ENCODE measurements around the gene HLCS. TPM values are rescaled to one million over a fixed set of nuclear protein-coding genes. Genes with fewer than 3 reads are reported as not detected.

Gene HLCS
- total and polyA plus RNA-seq, 10 of the 15 experiments (the other 5 are each of a cell fraction or from before 2014, with no cell fraction given) = 1.5 to 12.7 (median 9.6) TPM

- Histone ChIP-seq H3K27ac (ENCODE audit: control insufficient read depth, insufficient read depth) (no peak overlapping the region), H4K20me1 (ENCODE audit: control insufficient read depth, insufficient read depth) (no peaks in the 10 kb centered on the region), H3K4me3 (no peak overlapping the region), H3K79me2 (ENCODE audit: control insufficient read depth, insufficient read depth, low read length) (no peaks in the 10 kb centered on the region), H2AFZ (ENCODE audit: control insufficient read depth, low read depth, low read length) (no peak overlapping the region), H3K27me3 (replicated peaks in 1 of 2; ENCODE audit: control insufficient read depth in 2 of 2, insufficient read depth in 2 of 2, low read length in 1 of 2) (no peaks in the 10 kb centered on the region), H3K36me3 (ENCODE audit: control insufficient read depth in 2 of 2, insufficient read depth in 2 of 2, low read length in 1 of 2) (no peaks in the 10 kb centered on the region), H3K9ac (ENCODE audit: control insufficient read depth, insufficient read depth, low read length) (no peak overlapping the region), H3K9me3 (replicated peaks; ENCODE audit: control insufficient read depth, insufficient read depth, low read length) (no peaks in the 10 kb centered on the region), H3K4me1 (ENCODE audit: control insufficient read depth, insufficient read depth, low read length) (no peaks in the 10 kb centered on the region), H3K4me2 (ENCODE audit: control insufficient read depth, insufficient read depth) (no peak overlapping the region)
- FAIRE-seq (no peak), ATAC-seq (no peak), DNase-seq (ENCODE audit: low read depth, low spot score) (no peak)
- no TSS peak for BruUV-seq (replicated peaks)
- TF ChIP-seq MYC (IDR thresholded peaks at IDR 0.05; ENCODE audit: insufficient read depth, insufficient read length, insufficient replicate concordance, low read length, severe bottlenecking) (no peak), RAD21 (IDR thresholded peaks at IDR 0.05; ENCODE audit: insufficient read depth, low read depth, low read length) (no peak), BHLHE40 (IDR thresholded peaks at IDR 0.05; ENCODE audit: borderline replicate concordance in 1 of 2, low read depth in 2 of 2, low read length in 1 of 2) (no peak), ZBTB33 (IDR thresholded peaks at IDR 0.05) (no peak)
- SMC1A ChIA-PET (ENCODE audit: uncharacterized antibody, unreplicated experiment) = no interaction called here
- CTCF ChIA-PET = interaction anchor here (1.6 kb wide), 1 partner anchor 220 kb away, joined by 5 read pairs; no protein-coding TSS in a partner anchor
- RAD21 ChIA-PET (ENCODE audit: unreplicated experiment) = no interaction called here
- intact Hi-C loops (cut with micrococcal nuclease; ENCODE audit: unreplicated experiment) = loop anchor here (5.0 kb wide), 1 partner anchor 218 kb away; no protein-coding TSS in a partner anchor
- WGBS (ENCODE audit: insufficient coverage, insufficient replicate concordance, low lambda C conversion rate, missing lambda C conversion rate) = 79% methylated on average over 8 of the region's 8 CpGs
- POLR2A ChIA-PET = no interaction called here
- in situ Hi-C loops (cut with MboI) = no loop called here
Observed at GRCh38 chr21:36850372-36850771, 116.1 kb downstream of the HLCS start.

All from GM12878 (cell line).